HG02870 (cell line): ENCODE data around the gene GTF2IRD2.
"Not testable (repeated sequence)": the region's sequence is repeated elsewhere in the genome, so short reads cannot be mapped to it uniquely, and the experiment has no call there.

Experiments
- ATAC-seq: cut with Tn5 transposase; IDR thresholded peaks from one replicate; pipeline ENCODE4 v1.9.1; 2021; ENCODE audit warnings: mild to moderate bottlenecking, moderate library complexity; ENCODE audit not compliant: unreplicated experiment

GTF2IRD2 gene

DNA sequence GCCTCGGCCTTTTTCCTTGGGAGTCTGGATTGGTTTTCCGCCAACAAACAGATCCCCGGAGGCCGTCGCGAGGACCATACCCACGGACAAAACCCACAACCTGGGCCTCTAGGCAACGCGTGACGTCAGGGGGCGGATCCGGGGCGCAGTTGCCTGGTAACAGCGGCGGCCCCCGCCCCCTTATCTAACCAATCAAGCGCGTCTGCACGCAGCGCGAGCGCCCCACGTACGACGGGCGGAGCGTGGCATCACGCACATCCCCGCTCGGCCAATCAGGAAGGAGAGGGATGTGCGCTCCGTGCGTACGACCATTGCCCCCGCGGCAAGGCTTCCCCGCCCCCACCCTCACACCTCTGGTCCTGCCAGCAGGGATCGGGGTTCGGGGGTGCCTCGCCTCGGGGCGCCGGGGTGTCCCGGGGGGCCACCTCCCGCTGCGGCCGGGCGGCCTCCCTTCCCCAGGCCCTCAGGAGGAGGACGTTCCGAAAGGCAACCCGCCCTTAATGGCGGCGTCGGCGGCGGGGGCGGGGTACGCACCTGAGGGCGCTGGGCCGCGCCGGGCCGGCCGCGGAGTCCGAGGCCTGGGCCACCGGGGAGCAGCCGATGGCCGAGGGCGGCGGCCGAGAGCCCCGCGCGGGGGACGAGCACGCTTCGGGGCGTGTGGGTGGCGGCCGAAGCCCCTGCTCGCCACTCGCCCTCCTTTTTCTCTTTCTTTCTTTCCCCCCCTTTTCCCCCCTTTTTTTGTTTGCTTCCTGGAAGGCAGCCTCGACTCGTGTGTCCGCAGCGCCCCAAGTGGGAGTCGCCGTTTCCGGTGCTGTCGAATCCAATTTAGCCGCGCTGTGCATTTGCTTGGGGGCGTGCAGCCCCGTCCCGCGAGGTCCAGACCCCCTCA is at the start of gene GTF2IRD2:
Gene GTF2IRD2 (minus strand): TSS at position 773 of the 889 bp plus-strand sequence. CDS start 15,227 bp downstream, outside the sequence.
- ATAC-seq = peak; percentile 88

DNA sequence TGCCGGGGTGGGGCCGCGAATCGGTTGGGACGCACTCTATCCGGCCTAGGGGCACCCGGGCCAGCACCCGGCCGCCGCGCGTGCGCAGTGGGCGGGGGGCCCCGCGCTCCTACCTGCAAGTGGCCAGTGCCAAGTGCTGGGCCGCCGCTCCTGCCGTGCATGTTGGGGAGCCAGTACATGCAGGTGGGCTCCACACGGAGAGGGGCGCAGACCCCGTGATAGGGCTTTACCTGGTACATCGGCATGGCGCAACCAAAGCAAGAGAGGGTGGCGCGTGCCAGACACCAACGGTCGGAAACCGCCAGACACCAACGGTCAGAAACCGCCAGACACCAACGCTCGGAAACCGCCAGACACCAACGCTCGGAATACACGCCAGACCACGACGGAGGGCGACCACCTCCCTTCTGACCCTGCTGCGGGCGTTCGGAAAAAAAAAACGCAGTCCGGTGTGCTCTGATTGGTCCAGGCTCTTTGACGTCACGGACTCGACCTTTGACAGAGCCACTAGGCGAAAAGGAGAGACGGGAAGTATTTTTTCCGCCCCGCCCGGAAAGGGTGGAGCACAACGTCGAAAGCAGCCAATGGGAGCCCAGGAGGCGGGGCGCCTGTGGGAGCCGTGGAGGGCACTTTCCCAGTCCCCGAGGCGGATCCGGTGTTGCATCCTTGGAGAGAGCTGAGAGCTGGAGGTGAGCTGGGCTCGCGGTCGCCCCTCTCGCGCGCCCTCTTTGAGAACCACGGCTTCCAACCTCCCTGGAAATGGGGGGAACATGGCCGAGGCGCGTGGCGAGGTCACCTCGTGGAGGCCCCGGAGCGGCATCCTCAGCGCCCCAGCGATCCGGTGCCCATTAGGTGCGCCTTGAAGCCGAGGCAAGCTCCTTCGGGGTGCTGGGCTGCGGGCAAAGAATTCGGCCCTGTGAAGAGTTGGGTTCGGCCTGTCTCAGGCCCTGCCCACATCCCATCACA is 39.0 kb upstream of the GTF2IRD2 start:
- ATAC-seq = peak; percentile 61

DNA sequence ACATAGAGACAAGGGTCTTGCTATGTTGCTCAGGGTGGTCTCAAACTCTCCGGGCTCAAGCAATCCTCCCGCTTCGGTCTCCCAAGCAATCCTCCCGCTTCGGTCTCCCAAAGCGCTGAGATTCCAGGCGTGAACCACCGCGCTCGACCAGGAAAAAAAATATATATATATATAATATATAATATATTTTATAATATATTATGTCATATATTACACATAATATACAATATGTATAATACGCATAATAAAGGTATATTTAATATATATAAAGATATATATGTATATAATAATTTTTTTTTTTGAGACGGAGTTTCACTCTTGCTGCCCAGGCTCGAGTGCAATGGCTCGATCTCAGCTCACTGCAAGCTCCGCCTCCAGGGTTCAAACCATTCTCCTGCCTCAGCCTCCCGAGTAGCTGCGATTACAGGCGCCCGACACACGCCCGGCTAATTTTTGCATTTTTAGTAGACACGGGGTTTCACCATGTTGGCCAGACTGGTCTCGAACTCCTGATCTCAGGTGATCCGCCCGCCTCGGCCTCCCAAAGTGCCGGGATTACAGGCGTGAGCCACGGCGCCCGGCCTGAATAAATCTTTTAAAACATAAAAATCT is 38.2 kb upstream of the GTF2IRD2 start:
- ATAC-seq = not testable (repeated sequence)

DNA sequence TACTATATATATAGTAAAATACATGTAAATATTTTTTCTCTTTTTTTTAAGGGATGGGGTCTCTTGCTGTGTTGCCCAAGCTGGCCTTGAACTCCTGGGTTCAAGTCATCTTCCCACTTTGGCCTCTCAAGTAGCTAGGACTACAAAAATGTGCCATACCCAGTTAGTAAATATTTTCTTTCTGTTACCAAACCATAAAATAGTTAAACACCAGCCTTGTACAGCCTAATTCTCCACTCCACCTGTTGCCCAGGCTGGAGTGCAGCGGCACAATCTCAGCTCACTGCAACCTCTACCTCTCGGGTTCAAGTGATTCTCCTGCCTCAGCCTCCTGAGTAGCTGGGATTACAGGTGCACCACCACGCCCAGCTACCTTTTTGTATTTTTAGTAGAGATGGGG is 33.9 kb upstream of the GTF2IRD2 start:
- ATAC-seq = not testable (repeated sequence)

DNA sequence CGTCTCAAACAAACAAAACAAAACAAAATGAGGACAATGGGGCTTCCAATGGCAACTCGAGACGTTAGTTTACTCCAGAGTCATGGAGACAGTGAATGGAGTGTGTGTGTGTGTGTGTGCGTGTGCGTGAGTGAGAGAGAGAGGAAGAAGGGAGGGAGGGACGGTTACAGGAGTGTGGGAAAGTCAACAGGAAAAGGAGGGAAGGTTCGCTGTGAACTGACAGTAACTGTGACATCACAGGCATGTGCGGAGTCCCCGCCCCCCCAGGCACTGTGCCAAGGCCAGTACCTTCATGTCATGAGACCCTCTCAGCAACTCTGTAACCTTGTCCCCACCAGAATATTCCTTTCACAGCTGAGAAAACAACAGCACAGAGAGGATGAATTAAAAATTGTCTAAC is 30.7 kb upstream of the GTF2IRD2 start:
- not testable (repeated sequence) for ATAC-seq

DNA sequence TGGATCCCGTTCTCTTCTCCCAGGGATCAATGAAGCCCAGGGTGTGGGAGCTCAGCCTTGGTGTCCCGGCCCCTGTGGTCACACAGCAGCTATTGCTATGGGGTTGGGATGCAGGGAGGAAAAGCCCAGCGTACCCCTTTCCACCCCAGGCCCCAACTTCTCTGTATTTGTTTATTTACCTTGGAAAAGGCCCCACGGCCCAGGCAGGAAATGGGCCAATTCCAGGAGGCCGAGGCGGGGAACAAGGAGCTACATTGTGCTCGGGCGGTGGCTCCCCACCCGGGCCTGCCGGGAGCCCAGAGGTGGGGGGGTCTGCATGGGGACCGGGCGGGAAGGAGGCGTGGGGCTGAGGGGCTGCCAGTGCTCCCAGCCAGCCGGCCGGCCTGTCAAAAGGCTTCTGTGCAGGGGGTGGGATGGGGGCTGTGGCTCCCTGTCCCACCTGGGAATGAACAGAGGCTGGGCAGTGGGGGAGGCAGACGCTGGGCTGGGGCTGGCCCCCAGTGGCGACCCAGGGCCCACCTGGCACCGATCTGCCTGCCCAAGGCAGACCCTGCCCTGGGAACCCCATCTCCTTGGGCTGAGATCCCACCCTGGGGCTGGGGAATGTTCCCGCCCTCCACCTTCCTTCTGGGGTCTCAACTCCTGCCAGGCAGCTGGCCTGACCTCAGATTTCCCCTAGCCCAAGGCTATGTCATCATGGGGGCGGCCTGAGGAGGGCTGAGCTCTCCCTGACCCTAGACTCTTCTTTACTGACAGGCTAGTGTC is 23.5 kb upstream of the GTF2IRD2 start:
- not testable (repeated sequence) for ATAC-seq

DNA sequence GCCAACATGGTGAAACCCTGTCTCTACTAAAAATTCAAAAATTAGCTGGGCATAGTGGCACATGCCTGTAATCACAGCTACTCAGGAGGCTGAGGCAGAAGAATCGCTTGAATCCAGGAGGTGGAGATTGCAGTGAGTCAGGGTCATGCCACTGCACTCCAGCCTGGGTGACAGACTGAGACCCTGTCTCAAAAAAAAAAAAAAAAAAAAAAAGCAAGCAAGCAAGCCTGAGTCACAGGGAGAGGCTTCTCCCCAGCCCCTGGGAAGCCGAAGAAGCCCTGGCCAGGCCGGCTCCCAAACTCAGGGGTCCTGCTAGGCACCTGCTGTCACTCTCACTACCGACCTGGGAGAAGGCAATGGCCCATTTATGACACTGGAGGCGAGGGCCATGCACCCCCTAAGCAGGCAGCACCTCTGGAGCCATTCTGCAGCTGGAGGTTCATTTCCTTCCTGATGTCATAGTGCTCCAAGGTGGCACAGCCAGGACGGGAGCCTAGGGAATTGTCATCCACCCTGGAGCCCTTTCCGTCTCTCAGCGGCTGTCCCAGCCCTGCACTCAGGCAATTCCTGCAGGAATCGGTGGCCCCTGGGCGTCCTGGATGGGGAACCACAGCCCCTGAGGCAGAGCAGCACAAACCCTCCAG is 22.8 kb upstream of the GTF2IRD2 start:
- not testable (repeated sequence) for ATAC-seq

DNA sequence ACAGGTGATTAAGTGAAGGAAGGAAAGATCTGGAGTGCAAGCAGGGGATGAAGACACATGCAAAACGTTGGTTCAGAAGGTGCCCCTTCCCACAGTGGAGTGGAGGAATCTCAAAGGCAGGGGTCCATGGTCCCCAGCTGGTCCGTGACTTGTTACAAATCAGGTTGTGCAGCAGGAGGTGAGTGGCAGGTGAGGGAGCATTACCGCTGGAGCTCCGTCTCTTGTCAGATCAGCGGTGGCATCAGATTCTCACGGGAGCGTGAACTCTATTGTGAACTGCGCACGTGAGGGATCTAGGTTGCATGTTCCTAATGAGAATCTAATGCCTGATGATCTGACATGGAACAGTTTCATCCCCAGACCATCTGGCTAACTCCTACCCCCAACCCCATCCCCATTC is 21.1 kb upstream of the GTF2IRD2 start:
- ATAC-seq = not testable (repeated sequence)

DNA sequence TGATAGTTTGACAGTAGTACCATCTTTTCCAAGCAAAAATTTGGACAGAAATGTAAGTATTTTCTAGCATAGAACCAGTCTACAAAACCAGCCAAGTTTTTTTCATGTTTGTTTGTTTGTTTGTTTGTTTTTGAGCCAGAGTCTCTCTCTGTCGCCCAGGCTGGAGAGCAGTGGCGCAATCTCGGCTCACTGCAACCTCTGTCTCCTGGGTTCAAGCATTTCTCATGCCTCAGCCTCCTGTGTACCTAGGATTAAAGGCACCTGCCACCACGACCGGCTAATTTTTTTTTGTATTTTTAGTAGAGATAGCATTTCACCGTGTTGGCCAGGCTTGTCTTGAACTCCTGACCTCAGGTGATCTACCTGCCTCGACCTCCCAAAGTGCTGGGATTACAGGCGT is 14.4 kb upstream of the GTF2IRD2 start:
- not testable (repeated sequence) for ATAC-seq

DNA sequence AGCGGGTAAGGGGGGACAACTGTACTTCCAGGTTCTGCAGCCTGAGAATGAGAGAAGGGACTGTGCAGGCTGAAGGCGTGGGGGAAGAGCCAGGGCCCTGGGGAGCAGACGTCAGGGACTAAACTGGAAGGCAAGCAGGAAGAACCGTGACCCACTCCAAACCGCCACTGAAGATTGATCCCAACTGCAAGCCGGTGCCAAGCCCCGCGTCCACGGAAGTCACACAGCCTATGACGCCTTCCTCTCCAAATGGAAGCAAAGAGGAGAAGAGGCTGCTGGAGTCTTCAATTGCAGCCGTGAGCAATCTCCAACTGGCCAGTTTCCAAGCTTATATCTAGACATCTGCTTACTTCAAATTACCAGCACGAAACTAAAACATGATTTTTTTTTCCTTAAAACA is 1.6 kb downstream of the GTF2IRD2 start:
- not testable (repeated sequence) for ATAC-seq

DNA sequence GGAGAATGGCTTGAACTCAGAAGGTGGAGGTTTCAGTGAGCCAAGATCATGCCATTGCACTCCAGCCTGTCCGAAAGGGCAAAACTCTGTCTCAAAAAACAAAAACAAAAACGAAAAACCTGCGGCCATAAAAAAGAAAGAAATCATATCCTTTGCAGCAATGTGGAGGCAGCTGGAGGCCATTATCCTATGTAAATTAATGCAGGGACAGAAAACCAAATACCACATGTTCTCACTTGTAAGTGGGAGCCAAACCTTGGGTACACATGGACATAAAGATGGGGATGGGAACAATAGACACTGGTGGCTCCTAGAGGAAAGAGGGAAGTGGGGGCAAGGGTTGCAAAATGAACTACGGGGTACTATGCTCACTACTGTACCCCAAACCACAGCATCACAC is 21.0 kb downstream of the GTF2IRD2 start:
- ATAC-seq = not testable (repeated sequence)

DNA sequence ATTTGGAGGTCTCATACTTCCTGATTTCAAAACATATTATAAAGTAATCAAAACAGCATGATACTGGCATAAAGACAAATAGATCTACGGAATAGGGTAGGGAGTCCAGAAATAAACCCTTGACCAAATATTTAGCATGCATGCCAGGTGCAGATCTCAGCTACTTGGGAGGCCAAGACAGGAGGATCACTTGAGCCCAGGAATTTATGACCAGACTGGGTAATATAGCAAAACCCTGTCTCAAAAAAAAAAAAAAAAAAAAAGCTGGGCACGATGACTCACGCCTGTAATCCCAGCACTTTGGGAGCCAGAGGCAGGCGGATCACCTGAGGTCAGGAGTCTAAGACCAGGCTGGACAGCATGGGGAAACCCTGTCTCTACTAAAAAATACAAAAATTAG is 21.4 kb downstream of the GTF2IRD2 start:
- not testable (repeated sequence) for ATAC-seq

DNA sequence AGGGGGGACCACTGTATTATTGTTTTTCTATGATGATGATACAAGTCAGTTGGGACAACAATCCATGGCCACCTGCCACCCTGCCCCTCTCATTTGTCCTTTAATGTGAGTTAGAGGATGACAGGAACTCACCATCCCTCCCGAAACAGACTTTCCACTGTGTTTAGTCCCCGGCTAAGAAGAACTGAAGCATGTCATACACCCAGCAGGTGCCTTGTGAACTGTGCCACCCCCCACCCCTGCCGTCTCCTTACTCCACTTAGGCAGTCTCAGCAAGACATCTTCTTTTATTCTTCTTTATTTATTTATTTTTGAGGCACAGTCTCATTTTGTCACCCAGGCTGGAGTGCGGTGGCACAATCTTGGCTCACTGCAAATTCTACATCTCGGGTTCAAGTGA is 30.1 kb downstream of the GTF2IRD2 start:
- ATAC-seq = not testable (repeated sequence)

DNA sequence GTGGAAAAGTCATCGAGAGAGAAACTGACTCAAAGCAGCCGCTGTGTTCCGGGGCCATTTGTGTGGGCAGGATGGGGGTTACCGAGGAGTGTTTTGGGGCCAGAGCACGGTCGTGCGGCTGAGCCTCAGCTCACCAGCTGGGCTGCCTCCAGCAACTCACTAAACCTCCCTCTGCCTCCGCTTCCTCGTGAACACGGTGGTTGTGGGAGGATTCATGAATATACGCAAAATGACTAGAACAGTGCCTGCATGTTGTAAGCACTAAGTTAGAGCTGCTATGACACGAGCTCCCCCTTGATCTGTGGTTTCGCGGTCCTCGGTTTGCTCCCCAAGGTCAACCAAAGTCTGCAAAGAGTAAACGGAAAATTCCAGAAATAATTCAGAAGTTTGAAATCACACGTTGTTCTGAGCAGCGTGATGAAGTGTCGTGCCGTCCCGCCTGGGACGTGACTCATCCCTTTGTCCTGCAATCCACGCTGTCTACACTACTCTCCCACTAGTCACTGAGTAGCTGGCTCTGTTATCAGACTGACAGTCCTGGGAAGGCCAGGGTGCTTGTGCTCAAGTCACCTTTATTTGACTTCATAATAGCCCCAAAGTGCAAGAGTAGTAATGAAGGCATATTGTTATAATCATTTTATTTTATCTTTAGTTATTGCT is 31.1 kb downstream of the GTF2IRD2 start:
- ATAC-seq = peak; percentile 88

DNA sequence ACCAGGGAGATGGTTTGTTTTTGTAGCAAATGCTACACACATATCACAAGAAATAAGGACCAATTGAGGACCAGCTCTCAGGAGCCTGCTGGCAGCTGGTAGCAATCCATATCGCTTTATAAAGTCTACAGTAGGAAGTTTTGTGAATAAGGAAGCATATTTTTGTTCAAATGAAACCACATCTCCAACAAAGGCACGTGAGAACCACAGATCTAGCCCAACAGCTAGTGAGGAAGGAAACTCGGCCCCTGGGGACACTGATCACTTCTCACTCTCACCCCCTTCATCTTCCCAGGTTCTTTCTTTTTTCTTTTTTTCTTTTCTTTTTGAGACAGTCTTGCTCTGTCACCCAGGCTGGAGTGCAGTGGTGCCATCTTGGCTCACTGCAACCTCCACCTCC is 35.5 kb downstream of the GTF2IRD2 start:
- ATAC-seq = not testable (repeated sequence)

DNA sequence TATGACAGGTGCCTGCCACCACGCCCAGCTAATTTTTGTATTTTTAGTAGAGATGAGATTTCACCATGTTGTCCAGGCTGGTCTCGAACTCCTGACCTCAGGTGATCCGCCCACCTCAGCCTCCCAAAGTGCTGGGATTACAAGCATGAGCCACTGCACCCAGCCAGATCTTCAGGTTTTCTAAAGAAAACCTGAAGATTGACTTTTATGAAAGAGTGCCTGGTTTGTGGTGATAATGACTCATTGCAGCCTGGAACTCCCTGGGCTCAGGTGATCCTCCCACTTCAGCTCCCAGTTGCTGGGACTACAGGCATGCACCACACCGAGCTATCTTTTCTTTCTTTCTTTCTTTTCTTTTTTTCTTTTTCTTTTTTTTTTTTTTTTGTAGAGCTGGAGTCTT is 52.8 kb downstream of the GTF2IRD2 start:
- ATAC-seq = not testable (repeated sequence)

DNA sequence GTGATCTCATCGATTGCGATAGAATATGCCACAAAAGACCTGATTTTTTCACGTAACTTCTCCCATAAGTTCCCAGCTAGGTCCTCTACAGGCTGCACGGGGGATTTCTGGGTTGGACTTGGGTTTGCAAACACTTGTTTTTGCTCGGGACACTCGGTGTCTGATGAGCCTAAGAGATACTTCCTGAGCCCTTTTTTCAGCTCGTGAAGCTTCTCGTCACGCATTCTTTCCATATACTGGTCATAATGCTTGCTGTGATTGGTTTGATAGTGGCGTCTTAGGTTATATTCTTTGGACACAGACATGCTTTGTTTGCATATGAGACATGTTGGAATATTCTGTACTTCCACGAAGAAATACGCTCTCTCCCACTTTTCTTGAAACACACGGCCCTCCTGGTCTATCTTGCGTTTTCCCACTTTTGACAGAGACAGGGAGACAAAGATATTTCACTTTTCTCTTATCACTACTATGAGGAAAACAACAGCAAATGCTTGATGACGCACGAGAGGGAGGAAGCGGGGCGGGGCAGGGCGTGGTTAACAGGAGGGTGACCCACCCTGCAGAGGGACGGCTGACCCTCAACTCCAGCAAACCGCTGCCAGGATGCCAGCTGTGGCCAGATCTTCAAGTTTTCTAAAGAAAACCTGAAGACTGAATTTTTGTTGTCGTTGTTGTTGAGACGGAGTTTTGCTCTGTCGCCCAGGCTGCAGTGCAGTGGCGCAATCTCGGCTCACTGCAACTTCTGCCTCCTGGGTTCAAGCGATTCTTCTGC is 53.4 kb downstream of the GTF2IRD2 start:
- not testable (repeated sequence) for ATAC-seq

DNA sequence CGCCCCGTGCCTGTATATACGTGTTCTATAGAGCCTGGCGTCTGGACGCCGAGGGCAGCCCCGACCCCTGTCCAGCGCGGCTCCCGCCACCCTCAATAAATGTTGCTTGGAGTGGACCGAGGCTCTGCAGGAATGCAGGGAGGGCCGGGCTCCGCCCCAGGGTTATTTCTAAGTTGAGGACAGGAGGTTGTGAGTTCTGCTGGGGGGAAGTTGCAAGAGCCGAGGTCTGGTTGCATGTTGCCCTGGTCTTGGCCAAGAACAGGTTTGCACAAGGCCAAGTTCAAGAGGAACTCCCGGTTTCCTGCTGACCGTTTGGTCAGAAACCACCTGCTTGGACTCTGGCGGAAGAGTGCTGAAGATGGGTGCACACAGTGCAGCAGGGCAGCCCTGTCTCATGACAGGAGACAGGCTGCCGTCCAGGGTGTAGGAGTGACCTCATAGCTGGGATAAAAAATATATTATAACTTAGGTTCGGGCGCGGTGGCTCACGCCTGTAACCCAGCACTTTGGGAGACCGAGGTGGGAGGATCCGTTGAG is 62.1 kb downstream of the GTF2IRD2 start:
- ATAC-seq = not testable (repeated sequence)
